A673 (cell line): ENCODE data around the gene RNF25.

Source experiments
- CTCF ChIP-seq: fragments of 300-800, 200-600 bp; sonication (generic); conservative IDR thresholded peaks from 2 replicates; pipeline ENCODE4 v1.5.1; 2017; ENCODE audit warnings: low read depth, mild to moderate bottlenecking, antibody characterized with exemption, low read length, moderate library complexity, mixed read lengths
- EZH2 ChIP-seq: fragments of 200-600 bp; sonication (generic); IDR thresholded peaks from 2 replicates; pipeline ENCODE4 v1.6.1; 2017; ENCODE audit warnings: borderline replicate concordance, low read depth, mild to moderate bottlenecking, mixed read lengths, antibody characterized with exemption, low read length; ENCODE audit not compliant: poor library complexity, severe bottlenecking

DNA sequence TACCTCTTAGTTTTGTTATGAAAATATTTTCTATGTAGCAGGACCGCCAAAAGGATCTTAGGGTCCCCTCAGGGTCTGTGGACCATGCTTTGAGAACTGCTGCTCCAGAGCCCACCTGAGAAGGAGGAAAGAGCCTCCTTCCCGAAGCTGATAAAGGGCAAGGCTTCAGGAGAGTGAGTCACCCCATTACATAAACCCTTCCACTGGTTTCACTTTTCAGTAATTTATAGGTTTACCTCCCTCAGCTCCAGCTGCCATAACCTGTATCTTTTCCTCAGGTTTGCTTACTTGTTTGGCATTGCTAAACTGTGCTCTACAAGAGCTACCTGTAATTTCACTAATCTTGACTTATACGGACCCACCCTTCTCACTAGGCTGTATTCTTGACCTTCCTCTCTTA, 45.5 kb upstream of the RNF25 start:
- TF ChIP-seq EZH2 = no peak
- no peak for TF ChIP-seq CTCF
